Medulla oblongata (tissue), 1 donor: Measurements from ENCODE around the gene CCDC12.

Source experiments
- DNase-seq: peaks from one replicate; pipeline ENCODE4 v3.0.0-alpha.2; 2015; ENCODE audit errors: extremely low spot score

The CCDC12 gene

GRCh38 chr3:46976326-46977190, at the start of gene CCDC12:
Gene CCDC12, minus strand, starts transcription at chr3:46976745. Its CDS starts 13 bp downstream, at chr3:46976732.
- peak; percentile 100 for DNase-seq

DNA sequence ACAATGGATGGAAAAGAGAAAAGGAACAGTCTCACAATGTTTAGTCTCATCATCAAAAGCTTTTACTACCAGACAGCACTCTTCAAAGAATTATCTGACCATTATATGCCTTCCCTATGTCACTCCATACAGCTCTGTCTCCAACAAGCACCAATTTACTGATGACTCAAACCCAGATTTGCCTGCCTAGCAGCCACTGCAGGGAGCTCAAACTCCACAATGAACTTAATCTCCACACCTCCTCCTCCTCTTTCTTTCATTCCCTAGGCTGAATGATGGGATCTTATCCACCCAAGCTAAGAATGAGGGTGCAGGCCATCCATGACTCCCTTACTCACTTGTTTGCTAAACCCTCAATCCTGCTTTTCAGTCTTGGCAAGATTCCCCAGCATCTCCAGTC, 48.4 kb upstream of the CCDC12 start:
- DNase-seq: no peak

GRCh38 chr3:47022641-47023071, 46.1 kb upstream of the CCDC12 start:
- DNase-seq: no peak

GRCh38 chr3:47020311-47020710, 43.8 kb upstream of the CCDC12 start:
- no peak for DNase-seq

- no peak for DNase-seq
Measured at GRCh38 chr3:47019201-47019600, 42.7 kb upstream of the CCDC12 start.

GRCh38 chr3:47018269-47018611, 41.7 kb upstream of the CCDC12 start:
- DNase-seq: no peak

DNA sequence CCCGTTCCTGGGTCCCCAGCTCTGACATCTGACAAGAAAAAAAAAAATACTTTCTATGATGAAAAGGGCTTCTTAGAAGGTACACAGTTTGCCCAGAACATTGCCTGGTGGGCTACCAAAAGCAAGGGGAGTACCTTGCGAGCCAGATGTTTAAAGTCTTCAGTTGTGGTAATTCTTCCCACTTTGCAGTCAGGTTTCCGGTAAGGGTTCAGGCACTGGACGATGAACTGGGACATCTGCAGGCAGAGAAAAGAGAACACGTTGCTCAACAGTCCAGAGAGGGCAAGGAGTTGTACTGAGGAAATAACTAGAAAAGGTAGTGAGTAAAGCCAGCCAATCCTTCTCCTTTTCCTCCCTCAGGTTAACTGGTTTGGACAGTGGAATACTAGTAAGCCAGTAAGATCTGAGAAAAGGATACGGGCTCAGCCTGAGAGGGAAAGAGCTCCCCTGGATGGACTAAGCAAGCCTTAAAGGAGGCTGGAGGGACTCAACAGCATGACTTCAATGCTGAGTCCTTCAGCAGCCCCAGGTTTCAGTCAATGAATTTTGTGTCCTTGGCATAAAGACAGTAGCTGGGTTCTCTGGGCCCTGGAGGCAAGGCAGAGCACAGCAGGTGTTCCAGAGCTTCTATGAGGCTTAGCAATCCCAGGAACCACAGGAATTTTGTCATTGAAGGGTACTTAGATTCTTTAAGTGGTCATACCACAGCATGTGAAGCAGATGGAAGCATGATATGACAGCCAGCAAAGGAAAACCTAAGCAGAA, 41.1 kb upstream of the CCDC12 start:
- DNase-seq: no peak

DNA sequence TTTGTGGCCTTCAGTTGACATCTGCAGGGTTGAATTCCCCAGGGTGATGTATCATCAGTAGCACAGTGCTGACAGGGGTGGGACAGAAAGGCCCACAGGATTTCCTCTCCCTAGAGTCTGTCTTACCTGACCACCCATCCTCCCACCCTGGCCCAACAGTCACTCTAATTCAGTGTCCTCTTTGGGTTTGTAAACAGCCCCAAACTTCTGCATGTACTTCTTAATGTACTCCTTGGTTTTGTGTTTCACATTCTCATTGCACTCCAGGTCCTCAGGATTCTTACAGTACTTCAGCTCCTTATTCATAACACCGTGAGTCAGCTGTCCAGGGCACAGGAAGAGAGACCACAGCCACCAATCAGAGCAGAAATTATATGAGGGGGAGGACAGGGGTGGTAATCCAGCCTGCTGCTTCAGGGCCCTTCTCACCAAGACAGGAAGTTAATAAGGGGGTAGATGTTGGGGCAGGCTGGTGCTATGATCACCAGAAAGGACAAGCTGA, 40.4 kb upstream of the CCDC12 start:
- DNase-seq: no peak

GRCh38 chr3:47016086-47016933, 39.8 kb upstream of the CCDC12 start:
- DNase-seq: no peak

- DNase-seq: no peak
Measured at GRCh38 chr3:47015151-47015550, 38.6 kb upstream of the CCDC12 start.

- no peak for DNase-seq
Measured at GRCh38 chr3:47014036-47014435, 37.5 kb upstream of the CCDC12 start.

DNA sequence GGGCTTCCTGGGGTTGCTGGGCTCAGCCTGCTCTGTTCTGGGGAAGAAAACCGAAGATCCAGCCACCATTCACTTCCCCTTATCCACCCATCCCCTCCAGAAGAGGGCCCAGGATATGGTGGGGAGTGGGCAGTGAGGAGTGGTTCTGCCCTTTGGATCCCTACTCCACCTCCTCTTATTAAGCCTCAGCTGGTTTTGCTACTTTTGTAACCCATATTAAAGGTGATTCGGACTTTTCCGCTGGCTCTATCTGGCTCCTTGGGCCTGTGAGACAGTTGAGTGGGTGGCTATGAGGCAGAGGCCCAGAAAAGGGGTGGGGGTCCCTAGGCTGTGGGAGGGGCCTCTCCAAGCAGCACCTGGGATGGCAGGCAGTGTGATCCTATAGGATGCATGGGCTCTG, 36.7 kb upstream of the CCDC12 start:
- no peak for DNase-seq

GRCh38 chr3:47012342-47013230, 36.0 kb upstream of the CCDC12 start:
- no peak for DNase-seq

DNA sequence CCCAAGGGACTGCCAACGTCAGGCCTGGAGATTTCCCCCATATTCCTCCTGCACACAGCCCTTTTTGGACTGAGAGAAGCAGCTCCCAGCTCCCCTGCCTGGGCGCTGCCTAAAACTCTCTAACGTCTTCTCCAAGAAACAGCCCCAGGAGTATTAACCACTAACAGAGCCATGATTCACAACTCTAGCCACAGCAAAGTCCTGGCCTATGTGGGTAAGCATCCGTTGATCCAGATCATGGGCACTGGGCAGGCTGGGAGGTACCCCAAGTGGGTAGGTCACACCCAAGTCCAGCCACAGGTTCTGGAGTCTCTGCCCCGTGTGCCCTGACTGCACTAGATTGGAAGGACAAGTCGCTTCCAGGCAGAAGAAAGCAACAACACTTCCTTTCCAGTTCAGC, 34.8 kb upstream of the CCDC12 start:
- no peak for DNase-seq

GRCh38 chr3:47010910-47011309, 34.4 kb upstream of the CCDC12 start:
- no peak for DNase-seq

DNA sequence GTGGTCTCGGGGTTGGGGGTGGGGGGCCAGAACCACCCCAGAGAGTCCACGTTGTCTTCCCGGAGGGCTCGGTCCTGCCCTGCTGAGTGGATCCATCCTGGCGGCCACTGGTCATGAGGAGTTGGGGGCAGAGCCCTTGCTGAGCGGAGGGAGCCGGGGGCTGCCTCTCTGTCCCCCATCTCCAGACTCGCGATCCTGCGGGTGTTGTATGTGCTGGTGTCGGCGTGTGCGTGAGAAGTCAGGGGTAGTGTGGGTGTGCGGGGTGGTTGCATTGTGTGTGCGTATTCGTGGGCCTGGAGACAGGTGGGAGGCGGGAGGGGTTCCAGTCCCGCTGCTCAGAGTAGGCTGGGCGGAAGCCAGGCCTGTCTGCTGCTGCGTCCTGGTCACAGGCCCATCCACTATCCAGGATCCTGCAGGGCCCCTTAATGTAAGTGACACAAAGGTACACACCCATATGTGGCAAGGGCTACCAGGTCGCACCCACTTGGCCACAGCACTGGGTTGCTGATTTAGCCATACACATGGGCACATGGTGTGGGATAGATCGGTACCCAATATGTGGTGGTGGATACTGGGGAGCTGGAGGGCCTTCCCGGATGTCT, 33.7 kb upstream of the CCDC12 start:
- no peak for DNase-seq

DNA sequence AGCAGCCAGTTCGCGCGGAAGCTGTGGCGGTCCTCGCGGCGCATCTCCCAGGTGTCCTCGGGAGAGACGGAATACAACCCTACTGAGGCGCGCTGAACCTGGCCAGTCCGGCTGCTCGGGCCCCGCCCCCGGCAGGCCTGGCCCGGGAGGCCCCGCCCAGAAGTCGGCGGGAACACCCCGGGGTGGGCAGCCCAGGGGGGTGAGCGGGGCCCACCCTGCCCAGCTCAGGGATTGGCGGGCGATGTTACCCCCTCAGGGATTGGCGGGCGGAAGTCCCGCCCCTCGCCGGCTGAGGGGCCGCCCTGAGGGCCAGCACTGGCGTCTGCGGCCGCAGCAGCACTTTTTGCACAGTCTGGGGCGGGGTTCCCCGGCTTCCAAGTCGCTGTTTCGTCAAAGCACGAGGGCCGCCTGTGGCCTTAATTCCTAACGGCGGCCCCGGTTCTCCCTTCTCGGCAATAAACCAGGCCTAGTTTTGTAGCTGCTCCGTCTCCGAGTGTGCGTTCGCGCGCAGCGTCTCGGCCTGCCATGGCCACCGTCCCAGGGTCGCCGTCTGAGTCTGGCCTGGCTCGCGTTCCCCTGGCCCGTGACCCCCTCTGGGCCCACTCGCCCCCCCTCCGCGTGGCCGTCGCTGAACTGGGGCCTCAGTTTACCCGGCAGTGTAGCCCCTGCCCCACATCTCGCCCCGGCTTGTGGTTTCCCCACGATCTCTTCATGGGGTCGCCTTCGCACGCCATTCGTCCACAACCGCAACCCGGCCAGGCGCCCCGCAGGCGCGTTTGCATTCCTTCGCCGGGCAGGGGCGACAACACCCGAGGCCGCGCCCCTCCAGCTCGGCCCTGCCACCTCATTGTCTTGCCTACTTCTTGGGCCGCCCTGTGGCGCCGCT, 32.9 kb upstream of the CCDC12 start:
- DNase-seq: peak; percentile 94

DNA sequence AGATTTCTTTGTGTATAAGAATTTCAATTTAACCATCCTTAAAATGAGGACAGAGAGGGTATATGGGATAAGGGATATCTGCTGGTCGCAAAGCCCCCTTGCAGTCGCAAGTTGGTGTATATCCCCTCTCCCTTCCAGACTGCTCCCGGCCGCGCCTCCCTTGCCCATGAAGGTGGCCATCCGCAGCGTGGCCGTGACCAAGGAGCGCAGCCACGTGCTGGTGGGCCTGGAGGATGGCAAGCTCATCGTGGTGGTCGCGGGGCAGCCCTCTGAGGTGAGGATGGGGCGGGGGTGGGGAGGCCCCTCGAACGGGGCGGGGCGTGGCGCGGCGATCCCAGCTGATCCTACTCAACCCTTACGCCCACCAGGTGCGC, 32.3 kb upstream of the CCDC12 start:
- DNase-seq: no peak

- no peak for DNase-seq
Measured at GRCh38 chr3:47008234-47008796, 31.8 kb upstream of the CCDC12 start.
